Liver (tissue), 9 donors: Measurements from ENCODE around the gene MYO16. TPM values are rescaled to one million over a fixed set of nuclear protein-coding genes. Genes with fewer than 3 reads are reported as not detected.

ENCODE experiments used
- DNase-seq: peaks from one replicate; pipeline ENCODE4 v3.0.0-alpha.2; 2017; ENCODE audit warnings: low spot score
- H3K27ac ChIP-seq, 2 donors: one replicate each; pipeline ENCODE4 v1.7.0; 2013; ENCODE audit warnings: inconsistent platforms in 2 of 2, low read length in 2 of 2, control low read depth in 1 of 2, low read depth in 1 of 2, mild to moderate bottlenecking in 1 of 2
- H3K27me3 ChIP-seq, 4 donors: one replicate each; pipeline versions ENCODE4 v1.6.1 to v1.7.0; 2013; ENCODE audit warnings: low read length in 3 of 4, inconsistent platforms in 1 of 4, mild to moderate bottlenecking in 1 of 4, moderate library complexity in 1 of 4; ENCODE audit not compliant: control insufficient read depth in 4 of 4, insufficient read depth in 4 of 4
- H3K36me3 ChIP-seq, 4 donors: one replicate each; pipeline versions ENCODE4 v1.6.1 to v1.7.0; 2013; ENCODE audit warnings: low read length in 3 of 4, mild to moderate bottlenecking in 3 of 4, low read depth in 1 of 4, moderate library complexity in 1 of 4; ENCODE audit not compliant: control insufficient read depth in 4 of 4, insufficient read depth in 3 of 4
- H3K4me1 ChIP-seq, 4 donors: one replicate each; pipeline versions ENCODE4 v1.6.1 to v1.7.0; 2013; ENCODE audit warnings: low read length in 3 of 4, mild to moderate bottlenecking in 3 of 4, moderate library complexity in 1 of 4; ENCODE audit not compliant: control insufficient read depth in 4 of 4, insufficient read depth in 4 of 4
- H3K4me3 ChIP-seq, 3 donors: one replicate each; pipeline versions ENCODE4 v1.6.1 to v1.7.0; 2013; ENCODE audit warnings: low read length in 3 of 3, control low read depth in 1 of 3, low read depth in 1 of 3, mild to moderate bottlenecking in 1 of 3
- H3K9ac ChIP-seq, 2 donors: one replicate each; pipeline ENCODE4 v1.7.0; 2013; ENCODE audit warnings: low read length in 2 of 2, mild to moderate bottlenecking in 2 of 2, moderate library complexity in 2 of 2, control low read depth in 1 of 2, low read depth in 1 of 2
- H3K9me3 ChIP-seq, 4 donors: one replicate each; pipeline versions ENCODE4 v1.6.1 to v1.7.0; 2013; ENCODE audit warnings: low read length in 3 of 4; ENCODE audit not compliant: control insufficient read depth in 4 of 4
- FOXA2 ChIP-seq: IDR thresholded peaks from 2 replicates; pipeline ENCODE4 v1.6.1; 2016; ENCODE audit warnings: antibody characterized with exemption
- GABPA ChIP-seq, 2 donors: IDR thresholded peaks in 1 of 2; conservative IDR thresholded peaks in 1 of 2; 2 replicates each; pipeline ENCODE4 v1.6.1; 2016; ENCODE audit warnings: antibody characterized with exemption in 2 of 2, mild to moderate bottlenecking in 1 of 2, moderate library complexity in 1 of 2
- HNF4A ChIP-seq, 2 donors: conservative IDR thresholded peaks; 2 replicates each; pipeline ENCODE4 v1.6.1; 2016; ENCODE audit warnings: antibody characterized with exemption in 2 of 2, mild to moderate bottlenecking in 2 of 2
- HNF4G ChIP-seq: IDR thresholded peaks from 2 replicates; pipeline ENCODE4 v1.6.1; 2016; ENCODE audit warnings: antibody characterized with exemption
- JUND ChIP-seq, 2 donors: IDR thresholded peaks; 2 replicates each; pipeline ENCODE4 v1.6.1; 2016; ENCODE audit warnings: antibody characterized with exemption in 2 of 2
- NR2F2 ChIP-seq: IDR thresholded peaks from 2 replicates; pipeline ENCODE4 v1.6.1; 2016; ENCODE audit warnings: antibody characterized with exemption
- SP1 ChIP-seq: IDR thresholded peaks from 2 replicates; pipeline ENCODE4 v1.6.1; 2018; ENCODE audit warnings: antibody characterized with exemption, mild to moderate bottlenecking
- TAF1 ChIP-seq: conservative IDR thresholded peaks from 2 replicates; pipeline ENCODE4 v1.6.1; 2016; ENCODE audit warnings: antibody characterized with exemption, mild to moderate bottlenecking
- YY1 ChIP-seq: IDR thresholded peaks from 2 replicates; pipeline ENCODE4 v1.6.1; 2016; ENCODE audit warnings: antibody characterized with exemption, mild to moderate bottlenecking
- WGBS: extraction: QIAGEN DNeasy Blood & Tissue Kit; methylation state at CpG from one replicate; pipeline ENCODE4 v1.1.7; 2013; 5-methylcytosine and 5-hydroxymethylcytosine counted together
- polyA plus RNA-seq, 2 donors: library from polyadenylated mRNA; stranded (reverse) in 1 of 2; unstranded in 1 of 2; fragments of 200-250 nt in 1 of 2; fragments of >200 nt in 1 of 2; fragmentation: Nextera tagmentation in 1 of 2; extraction: Ambion mirVana in 1 of 2; gene quantifications; one replicate each; pipeline versions ENCODE4 v1.2.1 to v1.2.3, GENCODE V29; 2013 to 2015
- total RNA-seq, 2 donors: library from RNA; depleted of rRNA; stranded (reverse); fragments of >200 nt; gene quantifications; one replicate each; pipeline ENCODE4 v1.2.3, GENCODE V29; 2014
- TF ChIP-seq, protein P1 (sequence below): IDR thresholded peaks from 2 replicates; pipeline ENCODE4 v1.6.1; 2016; ENCODE audit warnings: antibody characterized with exemption
- TF ChIP-seq, protein P2 (sequence below): IDR thresholded peaks from 2 replicates; pipeline ENCODE4 v1.6.1; 2016; ENCODE audit warnings: antibody characterized with exemption
- donor health status: healthy.
- donor health status: healthy.
- donor health status: healthy.
- donor health status: healthy.
- donor health status: healthy.

MYO16 gene
- total and polyA plus RNA-seq, 4 donors: 0.37 to 1.1 (median 0.68) TPM

DNA sequence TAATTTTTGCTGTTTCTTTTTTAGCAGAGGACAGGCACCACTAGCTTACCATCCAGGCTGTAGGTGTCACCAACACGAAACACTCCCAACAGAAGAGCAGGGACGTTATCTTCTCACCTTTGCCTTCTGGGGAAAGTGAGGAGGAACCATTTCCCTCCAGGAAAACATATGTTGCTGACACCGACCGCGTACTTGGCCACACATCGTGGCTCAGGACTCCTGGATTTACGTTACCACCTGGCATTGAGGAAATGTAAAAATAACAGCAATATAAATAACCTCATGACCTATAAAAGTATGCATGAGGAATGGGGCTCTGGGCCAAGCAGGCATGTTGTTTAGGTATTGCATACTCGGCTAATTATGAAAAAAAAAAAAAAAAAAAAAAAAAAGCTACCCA, 525.1 kb downstream of the MYO16 start:
- DNase-seq: no peak
- no peaks in the 10 kb centered on the region for H3K27me3 ChIP-seq
- H3K27ac ChIP-seq: no peak overlapping the region
- no peaks in the 10 kb centered on the region for H3K36me3 ChIP-seq
- no peaks in the 10 kb centered on the region for H3K4me1 ChIP-seq
- WGBS: 79% methylated on average over 8 of the region's 8 CpGs
- no peaks in the 10 kb centered on the region for H3K9me3 ChIP-seq
- H3K4me3 ChIP-seq: no peak overlapping the region
- no peak overlapping the region for H3K9ac ChIP-seq
- no peak for TF ChIP-seq TAF1
- TF ChIP-seq HNF4A (conservative IDR thresholded peaks at IDR 0.05): no peak
- TF ChIP-seq JUND (IDR thresholded peaks at IDR 0.05): no peak
- no peak for TF ChIP-seq HNF4G
- no peak for TF ChIP-seq GABPA (IDR thresholded peaks at IDR 0.05 in 1 of 2, conservative IDR thresholded peaks at IDR 0.05 in 1 of 2)
- TF ChIP-seq, protein P1, sequence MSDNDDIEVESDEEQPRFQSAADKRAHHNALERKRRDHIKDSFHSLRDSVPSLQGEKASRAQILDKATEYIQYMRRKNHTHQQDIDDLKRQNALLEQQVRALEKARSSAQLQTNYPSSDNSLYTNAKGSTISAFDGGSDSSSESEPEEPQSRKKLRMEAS: no peak
- TF ChIP-seq, protein P2, sequence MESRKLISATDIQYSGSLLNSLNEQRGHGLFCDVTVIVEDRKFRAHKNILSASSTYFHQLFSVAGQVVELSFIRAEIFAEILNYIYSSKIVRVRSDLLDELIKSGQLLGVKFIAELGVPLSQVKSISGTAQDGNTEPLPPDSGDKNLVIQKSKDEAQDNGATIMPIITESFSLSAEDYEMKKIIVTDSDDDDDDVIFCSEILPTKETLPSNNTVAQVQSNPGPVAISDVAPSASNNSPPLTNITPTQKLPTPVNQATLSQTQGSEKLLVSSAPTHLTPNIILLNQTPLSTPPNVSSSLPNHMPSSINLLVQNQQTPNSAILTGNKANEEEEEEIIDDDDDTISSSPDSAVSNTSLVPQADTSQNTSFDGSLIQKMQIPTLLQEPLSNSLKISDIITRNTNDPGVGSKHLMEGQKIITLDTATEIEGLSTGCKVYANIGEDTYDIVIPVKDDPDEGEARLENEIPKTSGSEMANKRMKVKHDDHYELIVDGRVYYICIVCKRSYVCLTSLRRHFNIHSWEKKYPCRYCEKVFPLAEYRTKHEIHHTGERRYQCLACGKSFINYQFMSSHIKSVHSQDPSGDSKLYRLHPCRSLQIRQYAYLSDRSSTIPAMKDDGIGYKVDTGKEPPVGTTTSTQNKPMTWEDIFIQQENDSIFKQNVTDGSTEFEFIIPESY: no peak
- TF ChIP-seq SP1: no peak
- no peak for TF ChIP-seq FOXA2

DNA sequence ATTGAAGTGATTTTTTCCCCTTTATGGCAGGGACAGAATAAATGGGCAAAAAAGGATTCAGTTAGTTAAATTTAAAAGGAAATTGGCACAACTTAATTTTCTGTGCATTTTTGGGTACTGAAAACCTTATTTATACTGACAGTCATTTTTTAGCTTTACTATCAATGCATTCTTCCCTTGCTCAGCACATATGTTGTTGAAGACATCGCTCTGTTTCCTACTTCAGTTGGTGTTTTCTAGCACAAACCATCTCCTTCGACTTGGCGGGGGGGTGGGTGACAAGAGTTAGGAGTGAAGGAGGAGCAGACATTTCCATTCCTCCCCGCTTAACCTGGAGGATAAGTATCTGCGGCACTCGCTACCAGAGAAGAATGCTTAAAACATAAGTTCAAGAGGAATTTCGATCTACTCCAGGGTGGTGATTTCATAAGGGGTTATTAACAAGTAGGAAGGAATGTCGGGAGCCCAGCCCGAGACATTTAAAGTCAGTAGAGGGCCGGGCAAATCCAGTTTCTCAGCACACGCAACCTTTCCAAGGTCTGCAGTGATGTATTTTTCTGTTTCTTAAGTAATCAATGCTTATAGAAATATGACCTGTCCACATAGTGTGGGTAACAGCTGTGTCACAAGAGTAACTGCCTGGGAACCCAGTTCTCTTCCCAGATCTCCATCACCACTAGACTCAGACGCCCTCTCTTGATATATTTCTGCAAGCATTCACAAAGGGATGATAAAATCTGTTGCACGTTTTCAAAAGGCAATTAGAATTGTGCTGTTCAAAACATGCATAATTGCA, 525.8 kb downstream of the MYO16 start:
- Histone ChIP-seq H3K4me3 (no peak overlapping the region), H3K4me1 (no peaks in the 10 kb centered on the region), H3K27ac (no peak overlapping the region), H3K27me3 (no peaks in the 10 kb centered on the region), H3K9ac (no peak overlapping the region), H3K9me3 (no peaks in the 10 kb centered on the region), H3K36me3 (no peaks in the 10 kb centered on the region)
- WGBS: 93% methylated on average over 13 of the region's 13 CpGs
- TF ChIP-seq NR2F2 (no peak), FOXA2 (no peak), HNF4A (conservative IDR thresholded peaks at IDR 0.05) (no peak), GABPA (IDR thresholded peaks at IDR 0.05 in 1 of 2, conservative IDR thresholded peaks at IDR 0.05 in 1 of 2) (no peak), SP1 (no peak), JUND (IDR thresholded peaks at IDR 0.05) (no peak), YY1 (no peak)
- TF ChIP-seq, protein P1: no peak
- TF ChIP-seq, protein P2: no peak
- no peak for DNase-seq
